GM23248 (cell line): ENCODE measurements around the gene HOMER1.

Source experiments
- EZH2 ChIP-seq: fragments of 200-600 bp; sonication (generic); IDR thresholded peaks from 2 replicates; pipeline ENCODE4 v1.6.1; 2018; ENCODE audit warnings: antibody characterized with exemption, mild to moderate bottlenecking; ENCODE audit not compliant: insufficient read depth, poor library complexity, severe bottlenecking
- EZH2phosphoT487 ChIP-seq: fragments of 200-600 bp; sonication (generic); IDR thresholded peaks from 2 replicates; pipeline ENCODE4 v1.6.1; 2018; ENCODE audit warnings: antibody characterized with exemption, moderate library complexity, mild to moderate bottlenecking, low read depth; ENCODE audit not compliant: insufficient read depth

DNA sequence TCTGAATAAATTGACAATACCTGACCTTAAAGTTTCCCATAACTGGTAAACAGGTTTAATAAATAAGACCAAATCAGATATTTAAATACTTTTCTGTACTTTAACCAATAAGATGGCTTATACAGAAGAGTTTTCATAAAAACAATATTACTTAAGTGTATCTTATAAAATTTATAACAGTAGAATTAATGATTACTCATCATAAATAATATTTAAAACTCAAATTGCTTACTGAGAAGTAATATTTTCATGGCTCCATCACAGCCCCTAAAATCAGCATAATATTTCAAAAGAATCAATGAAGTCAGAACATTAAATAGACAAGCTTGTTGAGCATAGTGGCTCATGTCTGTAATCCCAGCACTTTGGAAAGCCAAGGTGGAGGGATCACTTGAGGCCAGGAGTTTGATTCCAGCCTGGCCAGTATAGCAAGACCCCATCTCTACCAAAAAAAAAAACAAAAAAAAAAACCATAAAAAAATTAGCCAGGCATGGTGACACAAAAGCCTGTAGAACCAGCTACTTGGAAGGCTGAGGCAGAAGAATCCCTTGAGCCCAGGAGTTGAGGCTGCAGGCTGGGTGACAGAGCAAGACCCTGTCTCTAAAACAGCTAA is 23.5 kb downstream of the HOMER1 start:
- no peak for TF ChIP-seq EZH2phosphoT487
- no peak for TF ChIP-seq EZH2
